ENCODE results near the gene SOBP. TPM values are rescaled to one million over a fixed set of nuclear protein-coding genes. Genes with fewer than 3 reads are reported as not detected.

The SOBP gene
- total and polyA plus RNA-seq, 2 donors (not counting 1 experiment from before 2014, with no cell fraction given) = 2.7 to 6.3 TPM

DNA sequence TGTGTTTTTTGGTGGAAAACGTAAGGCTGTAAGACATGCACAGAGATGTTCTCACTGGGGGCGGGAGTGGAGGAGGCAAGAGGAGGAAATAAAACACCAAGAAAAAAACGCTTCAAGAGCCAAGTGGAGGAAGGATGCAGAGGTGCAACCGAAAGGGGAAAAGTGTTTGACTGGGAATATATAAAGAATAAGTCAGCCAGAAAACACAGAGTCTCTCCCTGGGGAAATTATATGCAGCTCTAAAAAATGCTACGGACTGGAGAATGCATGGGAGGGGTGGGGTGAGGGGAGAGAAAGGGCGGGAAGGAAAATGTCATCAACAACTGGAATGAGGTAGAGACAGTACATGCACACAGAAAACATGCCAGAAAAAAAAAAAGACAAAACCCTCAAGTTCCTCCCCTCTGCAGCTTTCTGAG lies 200.7 kb downstream of the SOBP start:
- H4K20me1 ChIP-seq (ENCODE audit: control insufficient read depth, extremely low read depth, insufficient read depth, low read length) = no peaks in the 10 kb centered on the region
- peak overlapping the region; percentile 55 for H3K9ac ChIP-seq (ENCODE audit: insufficient read depth, low read length)
- peaks cover 26% of the 10 kb centered on the region for H3K4me1 ChIP-seq (ENCODE audit: control insufficient read depth, extremely low read depth, insufficient read depth, low read length)
- peak overlapping the region; percentile 69 for H3K4me2 ChIP-seq (ENCODE audit: extremely low read depth, insufficient read depth, low read length)
- peak overlapping the region; percentile 79 for H3K27ac ChIP-seq (ENCODE audit: insufficient read depth, low read length)
- no peaks in the 10 kb centered on the region for H3K79me2 ChIP-seq (ENCODE audit: control insufficient read depth, insufficient read depth, low read length)
- no peak overlapping the region for H3K4me3 ChIP-seq (replicated peaks in 1 of 4; ENCODE audit: control extremely low read depth in 1 of 4, insufficient read depth in 1 of 4, low read depth in 3 of 4, low read length in 4 of 4)
- peak in 1 of 2 donors; percentile 53 for DNase-seq (ENCODE audit: low read depth in 2 of 2)
- H3K27me3 ChIP-seq (ENCODE audit: control insufficient read depth, insufficient read depth, low read length) = no peaks in the 10 kb centered on the region
- H2AFZ ChIP-seq (ENCODE audit: low read length) = no peak overlapping the region
- no peaks in the 10 kb centered on the region for H3K36me3 ChIP-seq (ENCODE audit: control insufficient read depth, insufficient read depth, low read length)
- TF ChIP-seq, protein P1, sequence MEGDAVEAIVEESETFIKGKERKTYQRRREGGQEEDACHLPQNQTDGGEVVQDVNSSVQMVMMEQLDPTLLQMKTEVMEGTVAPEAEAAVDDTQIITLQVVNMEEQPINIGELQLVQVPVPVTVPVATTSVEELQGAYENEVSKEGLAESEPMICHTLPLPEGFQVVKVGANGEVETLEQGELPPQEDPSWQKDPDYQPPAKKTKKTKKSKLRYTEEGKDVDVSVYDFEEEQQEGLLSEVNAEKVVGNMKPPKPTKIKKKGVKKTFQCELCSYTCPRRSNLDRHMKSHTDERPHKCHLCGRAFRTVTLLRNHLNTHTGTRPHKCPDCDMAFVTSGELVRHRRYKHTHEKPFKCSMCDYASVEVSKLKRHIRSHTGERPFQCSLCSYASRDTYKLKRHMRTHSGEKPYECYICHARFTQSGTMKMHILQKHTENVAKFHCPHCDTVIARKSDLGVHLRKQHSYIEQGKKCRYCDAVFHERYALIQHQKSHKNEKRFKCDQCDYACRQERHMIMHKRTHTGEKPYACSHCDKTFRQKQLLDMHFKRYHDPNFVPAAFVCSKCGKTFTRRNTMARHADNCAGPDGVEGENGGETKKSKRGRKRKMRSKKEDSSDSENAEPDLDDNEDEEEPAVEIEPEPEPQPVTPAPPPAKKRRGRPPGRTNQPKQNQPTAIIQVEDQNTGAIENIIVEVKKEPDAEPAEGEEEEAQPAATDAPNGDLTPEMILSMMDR (conservative IDR thresholded peaks at IDR 0.05 in 1 of 2, IDR thresholded peaks at IDR 0.05 in 1 of 2; ENCODE audit: low read depth in 1 of 2, low read length in 2 of 2) = no peak
- TF ChIP-seq EZH2 (IDR thresholded peaks at IDR 0.05; ENCODE audit: low read length, missing control alignments) = no peak
- no peaks in the 10 kb centered on the region for H3K9me3 ChIP-seq (ENCODE audit: control insufficient read depth, insufficient read depth, low read depth, low read length)

DNA sequence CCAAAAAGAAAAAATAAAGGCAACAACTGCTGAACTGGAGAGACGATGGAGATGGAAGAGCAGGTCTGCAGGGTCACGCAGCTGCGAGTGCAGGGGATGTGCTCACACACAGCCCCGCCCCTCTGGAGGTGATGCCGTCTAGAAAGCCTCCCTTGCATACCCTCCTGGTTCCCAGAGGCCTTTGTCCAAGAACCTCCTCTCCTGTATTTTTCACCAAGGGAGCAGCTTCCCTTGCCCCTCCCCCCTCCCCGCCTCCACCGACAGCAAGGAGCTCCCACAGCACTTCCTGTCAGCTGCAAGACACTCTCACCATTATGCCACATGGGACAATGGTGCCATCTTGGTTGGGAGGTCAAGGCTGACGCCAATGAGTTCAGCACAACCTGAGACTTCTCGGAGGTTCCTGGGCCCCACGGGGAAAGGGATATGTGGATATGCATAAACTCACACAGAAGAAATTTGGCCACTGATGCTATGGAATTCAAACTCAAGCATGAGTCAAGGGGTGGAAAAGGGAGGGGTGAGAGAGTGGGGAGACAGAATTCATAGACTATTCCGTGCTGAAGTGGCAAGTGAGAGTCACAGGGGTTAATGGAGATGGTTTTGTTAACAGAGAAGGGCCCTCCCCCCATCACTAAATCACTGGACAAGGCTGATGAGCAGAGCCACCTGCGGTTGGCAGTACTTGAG lies 201.3 kb downstream of the SOBP start:
- no peaks in the 10 kb centered on the region for H3K36me3 ChIP-seq (ENCODE audit: control insufficient read depth, insufficient read depth, low read length)
- H3K4me3 ChIP-seq (replicated peaks in 1 of 4; ENCODE audit: control extremely low read depth in 1 of 4, insufficient read depth in 1 of 4, low read depth in 3 of 4, low read length in 4 of 4) = peak overlapping the region in 1 of 4 experiments; percentile 10
- no peak overlapping the region for H2AFZ ChIP-seq (ENCODE audit: low read length)
- H3K9ac ChIP-seq (ENCODE audit: insufficient read depth, low read length) = peak overlapping the region; percentile 44
- H3K4me1 ChIP-seq (ENCODE audit: control insufficient read depth, extremely low read depth, insufficient read depth, low read length) = peaks cover 26% of the 10 kb centered on the region
- peak overlapping the region; percentile 79 for H3K27ac ChIP-seq (ENCODE audit: insufficient read depth, low read length)
- H3K4me2 ChIP-seq (ENCODE audit: extremely low read depth, insufficient read depth, low read length) = peak overlapping the region; percentile 69
- no peaks in the 10 kb centered on the region for H3K27me3 ChIP-seq (ENCODE audit: control insufficient read depth, insufficient read depth, low read length)
- no peaks in the 10 kb centered on the region for H3K9me3 ChIP-seq (ENCODE audit: control insufficient read depth, insufficient read depth, low read depth, low read length)
- H3K79me2 ChIP-seq (ENCODE audit: control insufficient read depth, insufficient read depth, low read length) = no peaks in the 10 kb centered on the region
- no peak for TF ChIP-seq EZH2 (IDR thresholded peaks at IDR 0.05; ENCODE audit: low read length, missing control alignments)
- TF ChIP-seq, protein P1 (conservative IDR thresholded peaks at IDR 0.05 in 1 of 2, IDR thresholded peaks at IDR 0.05 in 1 of 2; ENCODE audit: low read depth in 1 of 2, low read length in 2 of 2) = no peak
- no peaks in the 10 kb centered on the region for H4K20me1 ChIP-seq (ENCODE audit: control insufficient read depth, extremely low read depth, insufficient read depth, low read length)
- DNase-seq (ENCODE audit: low read depth in 2 of 2) = peak; percentile 80 to 82

DNA sequence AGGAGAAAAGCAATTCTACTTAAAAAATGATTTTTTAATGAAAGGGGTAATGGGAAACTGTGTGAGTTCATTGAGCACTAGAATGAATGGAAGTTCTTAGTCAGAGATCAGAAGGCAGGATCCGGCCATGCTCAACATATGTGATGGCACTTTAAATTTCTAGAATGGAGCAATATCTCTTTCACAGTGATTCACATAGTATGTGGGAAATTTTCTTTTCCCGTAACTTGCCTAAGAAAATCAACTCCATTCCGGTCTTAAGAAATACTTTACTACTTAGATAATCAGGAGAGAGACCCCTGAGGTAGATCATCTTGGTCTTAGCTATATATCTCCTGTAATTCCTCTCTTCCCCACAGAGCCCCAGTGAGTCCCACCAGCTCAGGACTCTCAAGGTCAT lies 202.4 kb downstream of the SOBP start:
- no peaks in the 10 kb centered on the region for H3K79me2 ChIP-seq (ENCODE audit: control insufficient read depth, insufficient read depth, low read length)
- H3K4me3 ChIP-seq (replicated peaks in 1 of 4; ENCODE audit: control extremely low read depth in 1 of 4, insufficient read depth in 1 of 4, low read depth in 3 of 4, low read length in 4 of 4) = no peak overlapping the region
- H3K27me3 ChIP-seq (ENCODE audit: control insufficient read depth, insufficient read depth, low read length) = no peaks in the 10 kb centered on the region
- DNase-seq (ENCODE audit: low read depth in 2 of 2) = peak; percentile 51 to 81
- no peak overlapping the region for H3K9ac ChIP-seq (ENCODE audit: insufficient read depth, low read length)
- peaks cover 26% of the 10 kb centered on the region for H3K4me1 ChIP-seq (ENCODE audit: control insufficient read depth, extremely low read depth, insufficient read depth, low read length)
- no peaks in the 10 kb centered on the region for H3K36me3 ChIP-seq (ENCODE audit: control insufficient read depth, insufficient read depth, low read length)
- H3K4me2 ChIP-seq (ENCODE audit: extremely low read depth, insufficient read depth, low read length) = no peak overlapping the region
- no peak overlapping the region for H2AFZ ChIP-seq (ENCODE audit: low read length)
- no peaks in the 10 kb centered on the region for H3K9me3 ChIP-seq (ENCODE audit: control insufficient read depth, insufficient read depth, low read depth, low read length)
- no peaks in the 10 kb centered on the region for H4K20me1 ChIP-seq (ENCODE audit: control insufficient read depth, extremely low read depth, insufficient read depth, low read length)
- peak overlapping the region; percentile 79 for H3K27ac ChIP-seq (ENCODE audit: insufficient read depth, low read length)
- TF ChIP-seq, protein P1 (conservative IDR thresholded peaks at IDR 0.05 in 1 of 2, IDR thresholded peaks at IDR 0.05 in 1 of 2; ENCODE audit: low read depth in 1 of 2, low read length in 2 of 2) = no peak
- no peak for TF ChIP-seq EZH2 (IDR thresholded peaks at IDR 0.05; ENCODE audit: low read length, missing control alignments)
